IMR-90 (cell line): ENCODE data around the gene AMT. TPM values are rescaled to one million over a fixed set of nuclear protein-coding genes. Genes with fewer than 3 reads are reported as not detected.

Experiments used
- ATAC-seq: fragments of 200-7000 bp; cut with Tn5 transposase; 2 replicates; pipeline ENCODE4 v1.9.1; 2020; ENCODE audit warnings: low read depth, mild to moderate bottlenecking, moderate library complexity
- BruUV-seq: library from RNA; stranded (reverse); fragments of 400-500 nt; replicated peaks from 2 replicates; lab custom pipeline; 2021; lab: Mats Ljungman, UMichigan
- CTCF ChIA-PET: fragments of 300-600 bp; formaldehyde crosslinking; extraction: SDS; loops from one replicate; lab custom pipeline; 2021; ENCODE audit warnings: antibody characterized with exemption; lab: Yijun Ruan, JAX
- POLR2A ChIA-PET: fragments of 300-600 bp; sonication (Branson Sonifier 250); formaldehyde crosslinking; loops from one replicate; lab custom pipeline; 2022; ENCODE audit warnings: antibody characterized with exemption; ENCODE audit not compliant: unreplicated experiment; lab: Charles Lee
- DNase-seq: peaks from one replicate; pipeline ENCODE4 v3.0.0; 2013
- H2AFZ ChIP-seq: replicated peaks from 2 replicates; pipeline ENCODE3; 2013; ENCODE audit warnings: low read length, mild to moderate bottlenecking; ENCODE audit not compliant: poor library complexity
- H2AK5ac ChIP-seq: 2 replicates; pipeline ENCODE4 v1.6.1; 2013; ENCODE audit warnings: low read depth, low read length, inconsistent platforms
- H2AK9ac ChIP-seq: replicated peaks from 2 replicates; pipeline ENCODE3; 2013; ENCODE audit warnings: mild to moderate bottlenecking, low read depth, low read length, moderate library complexity; ENCODE audit not compliant: poor library complexity
- H2BK120ac ChIP-seq: 2 replicates; pipeline ENCODE4 v1.6.1; 2013; ENCODE audit warnings: low read depth, low read length, inconsistent platforms
- H2BK15ac ChIP-seq: 3 replicates; pipeline ENCODE4 v1.6.1; 2013; ENCODE audit warnings: low read depth, low read length, inconsistent platforms
- H2BK20ac ChIP-seq: 2 replicates; pipeline ENCODE4 v1.6.1; 2013; ENCODE audit warnings: low read depth, mild to moderate bottlenecking, inconsistent platforms, low read length, moderate library complexity
- H2BK5ac ChIP-seq: 2 replicates; pipeline ENCODE4 v1.6.1; 2013; ENCODE audit warnings: mild to moderate bottlenecking, low read depth, low read length, inconsistent platforms; ENCODE audit not compliant: poor library complexity, severe bottlenecking
- H3K14ac ChIP-seq: replicated peaks from 2 replicates; pipeline ENCODE4 v1.6.1; 2013; ENCODE audit warnings: low read depth, low read length, inconsistent platforms
- H3K18ac ChIP-seq: 2 replicates; pipeline ENCODE4 v1.6.1; 2013; ENCODE audit warnings: low read depth, low read length, control low read depth
- H3K23ac ChIP-seq: 2 replicates; pipeline ENCODE4 v1.6.1; 2013; ENCODE audit warnings: low read depth, low read length, inconsistent platforms
- H3K27ac ChIP-seq: 2 replicates; pipeline ENCODE4 v1.5.1; 2013; ENCODE audit warnings: mild to moderate bottlenecking, control low read depth, low read length; ENCODE audit not compliant: insufficient read depth
- H3K27me3 ChIP-seq: 2 replicates; pipeline ENCODE4 v1.6.1; 2013; ENCODE audit warnings: low read length; ENCODE audit not compliant: control insufficient read depth, insufficient read depth
- H3K36me3 ChIP-seq: 2 replicates; pipeline ENCODE4 v1.6.1; 2013; ENCODE audit warnings: low read length, mixed read lengths; ENCODE audit not compliant: control insufficient read depth, insufficient read depth
- H3K4ac ChIP-seq: 2 replicates; pipeline ENCODE4 v1.6.1; 2013; ENCODE audit warnings: low read depth, low read length, inconsistent platforms
- H3K4me1 ChIP-seq: 2 replicates; pipeline ENCODE4 v1.6.1; 2013; ENCODE audit warnings: low read length, mixed read lengths; ENCODE audit not compliant: control insufficient read depth, insufficient read depth
- H3K4me2 ChIP-seq: 2 replicates; pipeline ENCODE4 v1.6.1; 2013; ENCODE audit warnings: low read depth, mild to moderate bottlenecking, control low read depth, low read length, moderate library complexity
- H3K4me3 ChIP-seq: 2 replicates; pipeline ENCODE4 v1.5.1; 2013; ENCODE audit warnings: low read depth, mild to moderate bottlenecking, control low read depth, low read length, moderate library complexity; ENCODE audit not compliant: insufficient read depth
- H3K56ac ChIP-seq: 2 replicates; pipeline ENCODE4 v1.6.1; 2013; ENCODE audit warnings: low read length, inconsistent platforms; ENCODE audit not compliant: insufficient read depth; ENCODE audit errors: extremely low read depth
- H3K79me1 ChIP-seq, 2 experiments: 2 replicates each; pipeline ENCODE4 v1.6.1; 2013; ENCODE audit warnings: low read length in 2 of 2, inconsistent platforms in 1 of 2, low read depth in 1 of 2
- H3K9ac ChIP-seq: 2 replicates; pipeline ENCODE4 v1.6.1; 2013; ENCODE audit warnings: low read depth, low read length, control low read depth
- H3K9me1 ChIP-seq: 2 replicates; pipeline ENCODE4 v1.6.1; 2013; ENCODE audit warnings: low read length, inconsistent platforms; ENCODE audit not compliant: insufficient read depth
- H3K9me3 ChIP-seq: 2 replicates; pipeline ENCODE4 v1.6.1; 2013; ENCODE audit warnings: low read length; ENCODE audit not compliant: control insufficient read depth, insufficient read depth
- H4K20me1 ChIP-seq: 2 replicates; pipeline ENCODE4 v1.6.1; 2013; ENCODE audit warnings: low read length, inconsistent platforms; ENCODE audit not compliant: insufficient read depth
- H4K5ac ChIP-seq: 2 replicates; pipeline ENCODE4 v1.6.1; 2013; ENCODE audit warnings: mild to moderate bottlenecking, low read depth, low read length, control low read depth
- H4K8ac ChIP-seq, 2 experiments: 2 replicates each; pipeline ENCODE4 v1.6.1; 2013; ENCODE audit warnings: low read depth in 2 of 2, low read length in 2 of 2, control low read depth in 1 of 2, inconsistent platforms in 1 of 2
- H4K91ac ChIP-seq: 2 replicates; pipeline ENCODE4 v1.6.1; 2013; ENCODE audit warnings: low read depth, low read length, inconsistent platforms; ENCODE audit not compliant: insufficient read depth
- BHLHE40 ChIP-seq: fragments of 150-350 bp; IDR thresholded peaks from 2 replicates; pipeline ENCODE4 v1.6.1; 2016; ENCODE audit warnings: mild to moderate bottlenecking, low read depth, low read length
- CHD1 ChIP-seq: IDR thresholded peaks from 2 replicates; pipeline ENCODE4 v1.6.1; 2012; ENCODE audit warnings: low read depth, low read length, improper control_type of control experiment
- CTCF ChIP-seq: conservative IDR thresholded peaks from 2 replicates; pipeline ENCODE4 v1.5.1; 2012; ENCODE audit warnings: mild to moderate bottlenecking, low read depth, low read length, improper control_type of control experiment
- ELK1 ChIP-seq: fragments of 150-350 bp; IDR thresholded peaks from 2 replicates; pipeline ENCODE4 v1.6.1; 2016; ENCODE audit warnings: low read depth, mild to moderate bottlenecking, low read length, moderate library complexity, borderline replicate concordance
- FOS ChIP-seq: fragments of 150-350 bp; IDR thresholded peaks from 2 replicates; pipeline ENCODE4 v1.6.1; 2016; ENCODE audit warnings: low read depth, low read length
- MAFK ChIP-seq: IDR thresholded peaks from 2 replicates; pipeline ENCODE4 v1.6.1; 2012; ENCODE audit warnings: low read depth, low read length, improper control_type of control experiment
- MAZ ChIP-seq: IDR thresholded peaks from 2 replicates; pipeline ENCODE4 v1.6.1; 2012; ENCODE audit warnings: low read depth, mild to moderate bottlenecking, low read length, improper control_type of control experiment, moderate library complexity, borderline replicate concordance
- NFE2L2 ChIP-seq: fragments of 150-350 bp; IDR thresholded peaks from 2 replicates; pipeline ENCODE4 v1.6.1; 2016; ENCODE audit warnings: low read depth, mild to moderate bottlenecking, low read length
- POLR2A ChIP-seq: IDR thresholded peaks from 2 replicates; pipeline ENCODE4 v1.6.1; 2012; ENCODE audit warnings: mild to moderate bottlenecking, low read depth, low read length
- RAD21 ChIP-seq: IDR thresholded peaks from 2 replicates; pipeline ENCODE4 v1.6.1; 2012; ENCODE audit warnings: low read length, improper control_type of control experiment
- RCOR1 ChIP-seq: IDR thresholded peaks from 2 replicates; pipeline ENCODE4 v1.6.1; 2012; ENCODE audit warnings: mild to moderate bottlenecking, low read length, improper control_type of control experiment; ENCODE audit not compliant: insufficient replicate concordance
- RFX5 ChIP-seq: IDR thresholded peaks from 2 replicates; pipeline ENCODE4 v1.8.0; 2012; ENCODE audit warnings: low read depth, mild to moderate bottlenecking, low read length, moderate library complexity
- SMC3 ChIP-seq: fragments of 150-350 bp; IDR thresholded peaks from 2 replicates; pipeline ENCODE4 v1.6.1; 2016; ENCODE audit warnings: low read depth, mild to moderate bottlenecking, antibody characterized with exemption, low read length, moderate library complexity
- USF2 ChIP-seq: fragments of 150-350 bp; IDR thresholded peaks from 2 replicates; pipeline ENCODE4 v1.6.1; 2017; ENCODE audit warnings: mild to moderate bottlenecking, antibody characterized with exemption, low read length, low read depth
- WGBS, 2 experiments: methylation state at CpG; one replicate each; pipeline versions ENCODE4 v1.1.5 to v1.1.7; 2013; ENCODE audit warnings: missing lambda C conversion rate in 2 of 2; ENCODE audit not compliant: insufficient read length in 1 of 2; ENCODE audit errors: extremely low coverage in 2 of 2; 5-methylcytosine and 5-hydroxymethylcytosine counted together
- dilution Hi-C: fragments of 300-500 bp; cut with HindIII; formaldehyde crosslinking; loops from one replicate; pipeline ENCODE4 v1.14.3; 2018; ENCODE audit warnings: low sequenced_read_pairs; ENCODE audit not compliant: unreplicated experiment
- in situ Hi-C: fragments of 300-500 bp; cut with MboI; formaldehyde crosslinking; loops from 3 replicates; pipeline ENCODE4 v1.14.3; 2019; ENCODE audit warnings: low sequenced_read_pairs, inconsistent platforms, mixed read lengths
- intact Hi-C: fragments of 100-400 bp; cut with micrococcal nuclease; formaldehyde crosslinking; loops from 2 replicates; pipeline ENCODE4 v1.10.0; 2022
- polyA plus RNA-seq, 3 experiments: library from polyadenylated mRNA; depleted of rRNA; stranded (reverse); fragments of >200 nt; gene quantifications; 2 replicates each; pipeline ENCODE4 v1.2.3, GENCODE V29; 2012; ENCODE audit warnings: low replicate concordance in 1 of 3
- total RNA-seq: library from RNA; depleted of rRNA; stranded (reverse); fragments of >200 nt; gene quantifications from 2 replicates; pipeline ENCODE4 v1.2.3, GENCODE V29; 2012

AMT gene
- total and polyA plus RNA-seq, 2 of the 4 experiments (the other 2 are of a cell fraction): 0.36 to 5.5 TPM

- H3K4me1 ChIP-seq: peaks cover 8% of the 10 kb centered on the region
- intact Hi-C loops: no loop called here
- H3K4me3 ChIP-seq: no peak overlapping the region
- ChIA-PET CTCF (no interaction called here), POLR2A (interaction anchor here (0.6 kb wide), 1 partner anchor 25 kb away, joined by 3 read pairs; no protein-coding TSS in a partner anchor)
- H2AFZ ChIP-seq: no peak overlapping the region
- no peak overlapping the region for H2BK120ac ChIP-seq
- no peaks in the 10 kb centered on the region for H3K27me3 ChIP-seq
- no peak overlapping the region for H2AK5ac ChIP-seq
- H3K56ac ChIP-seq: no peak overlapping the region
- no peak for TF ChIP-seq RAD21
- no peak for TF ChIP-seq FOS
- TF ChIP-seq CTCF: no peak
- no peak for TF ChIP-seq BHLHE40
- TF ChIP-seq SMC3: no peak
- TF ChIP-seq NFE2L2: no peak
- no peak for TF ChIP-seq ELK1
- TF ChIP-seq CHD1: no peak
- no peak for TF ChIP-seq MAFK
- no peak for TF ChIP-seq RFX5
- TF ChIP-seq RCOR1: no peak
- no peak for TF ChIP-seq USF2
- TF ChIP-seq POLR2A: no peak
- TF ChIP-seq MAZ: no peak
- no peak overlapping the region for H3K23ac ChIP-seq
- no peak overlapping the region for H2BK20ac ChIP-seq
- in situ Hi-C loops: no loop called here
- H3K4me2 ChIP-seq: no peak overlapping the region
- H3K79me1 ChIP-seq: peaks cover 0 to 48% of the 10 kb centered on the region in 2 experiments; a peak in 3 of 4 replicates
- no peak overlapping the region for H3K9ac ChIP-seq
- H3K9me3 ChIP-seq: no peaks in the 10 kb centered on the region
- no peak overlapping the region for H3K14ac ChIP-seq
- H4K5ac ChIP-seq: no peak overlapping the region
- peaks cover 6% of the 10 kb centered on the region; the same call in 1 of the 2 replicates for H3K36me3 ChIP-seq
- BruUV-seq: no TSS peak
- 86% methylated on average over 3 of the region's 5 CpGs; no CpG with 5 or more reads in 1 of the 2 experiments for WGBS, 2 experiments
- no peak overlapping the region for H2BK15ac ChIP-seq
- peaks cover 98% of the 10 kb centered on the region for H4K20me1 ChIP-seq
- H3K18ac ChIP-seq: no peak overlapping the region
- H2BK5ac ChIP-seq: no peak overlapping the region
- no peak overlapping the region for H2AK9ac ChIP-seq
- ATAC-seq (no peak), DNase-seq (no peak)
- H3K27ac ChIP-seq: no peak overlapping the region
- peaks cover 14% of the 10 kb centered on the region for H3K9me1 ChIP-seq
- dilution Hi-C loops: no loop called here
- no peak overlapping the region for H4K8ac ChIP-seq
- H4K91ac ChIP-seq: no peak overlapping the region
- H3K4ac ChIP-seq: no peak overlapping the region
Observed at GRCh38 chr3:49383387-49383786, 38.9 kb downstream of the AMT start.
